Measurements from ENCODE around the gene OGDH. TPM values are rescaled to one million over a fixed set of nuclear protein-coding genes. Genes with fewer than 3 reads are reported as not detected.
A peak's percentile ranks its signal among the peaks of the same experiment; 100 is the strongest.

OGDH gene
- total and polyA plus RNA-seq, 10 of the 15 experiments (the other 5 are each of a cell fraction or from before 2014, with no cell fraction given): 4.1 to 103 (median 48.4) TPM

DNA sequence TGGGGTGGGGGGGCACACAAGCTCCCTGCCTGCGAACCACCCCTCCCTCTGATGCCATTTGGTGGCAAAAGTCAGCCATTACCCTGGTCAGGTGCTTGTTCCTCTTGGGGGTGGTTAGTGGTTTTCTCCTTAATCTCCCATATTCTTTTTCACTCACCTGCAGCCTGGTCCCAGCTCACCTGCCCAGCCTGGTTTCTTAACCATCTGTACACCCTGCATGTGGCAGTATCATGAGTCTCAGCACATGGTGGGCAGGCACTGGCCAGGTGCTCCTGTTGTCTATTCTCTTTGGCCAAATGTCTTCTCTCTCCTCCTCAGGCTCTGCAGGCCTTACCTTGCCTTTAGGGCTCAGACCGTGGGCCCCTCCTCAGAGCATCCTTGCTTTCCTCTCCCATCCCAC lies 30.5 kb downstream of the OGDH start:
- WGBS (ENCODE audit: insufficient coverage, insufficient replicate concordance, low lambda C conversion rate, missing lambda C conversion rate): 100% methylated on average over 2 of the region's 2 CpGs
- TF ChIP-seq EGR1 (IDR thresholded peaks at IDR 0.05; ENCODE audit: borderline replicate concordance in 1 of 2, low read depth in 2 of 2, low read length in 2 of 2) (no peak), MYB (IDR thresholded peaks at IDR 0.05; ENCODE audit: borderline replicate concordance, low read depth, low read length) (no peak), TARDBP (IDR thresholded peaks at IDR 0.05; ENCODE audit: borderline replicate concordance) (no peak), EED (IDR thresholded peaks at IDR 0.05; ENCODE audit: low read depth) (no peak), FOXM1 (IDR thresholded peaks at IDR 0.05; ENCODE audit: low read depth, low read length) (no peak), SP1 (IDR thresholded peaks at IDR 0.05; ENCODE audit: low read depth, low read length) (no peak), CREB1 (IDR thresholded peaks at IDR 0.05; ENCODE audit: low read depth) (no peak), SIX5 (IDR thresholded peaks at IDR 0.05; ENCODE audit: low read depth, low read length, severe bottlenecking) (no peak), ASH2L (IDR thresholded peaks at IDR 0.05; ENCODE audit: borderline replicate concordance, low read depth) (no peak), FOS (IDR thresholded peaks at IDR 0.05; ENCODE audit: borderline replicate concordance, extremely low read depth, insufficient read length) (no peak)
- TF ChIP-seq, protein P1, sequence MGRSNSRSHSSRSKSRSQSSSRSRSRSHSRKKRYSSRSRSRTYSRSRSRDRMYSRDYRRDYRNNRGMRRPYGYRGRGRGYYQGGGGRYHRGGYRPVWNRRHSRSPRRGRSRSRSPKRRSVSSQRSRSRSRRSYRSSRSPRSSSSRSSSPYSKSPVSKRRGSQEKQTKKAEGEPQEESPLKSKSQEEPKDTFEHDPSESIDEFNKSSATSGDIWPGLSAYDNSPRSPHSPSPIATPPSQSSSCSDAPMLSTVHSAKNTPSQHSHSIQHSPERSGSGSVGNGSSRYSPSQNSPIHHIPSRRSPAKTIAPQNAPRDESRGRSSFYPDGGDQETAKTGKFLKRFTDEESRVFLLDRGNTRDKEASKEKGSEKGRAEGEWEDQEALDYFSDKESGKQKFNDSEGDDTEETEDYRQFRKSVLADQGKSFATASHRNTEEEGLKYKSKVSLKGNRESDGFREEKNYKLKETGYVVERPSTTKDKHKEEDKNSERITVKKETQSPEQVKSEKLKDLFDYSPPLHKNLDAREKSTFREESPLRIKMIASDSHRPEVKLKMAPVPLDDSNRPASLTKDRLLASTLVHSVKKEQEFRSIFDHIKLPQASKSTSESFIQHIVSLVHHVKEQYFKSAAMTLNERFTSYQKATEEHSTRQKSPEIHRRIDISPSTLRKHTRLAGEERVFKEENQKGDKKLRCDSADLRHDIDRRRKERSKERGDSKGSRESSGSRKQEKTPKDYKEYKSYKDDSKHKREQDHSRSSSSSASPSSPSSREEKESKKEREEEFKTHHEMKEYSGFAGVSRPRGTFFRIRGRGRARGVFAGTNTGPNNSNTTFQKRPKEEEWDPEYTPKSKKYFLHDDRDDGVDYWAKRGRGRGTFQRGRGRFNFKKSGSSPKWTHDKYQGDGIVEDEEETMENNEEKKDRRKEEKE (IDR thresholded peaks at IDR 0.05): no peak
- TF ChIP-seq, protein P2, sequence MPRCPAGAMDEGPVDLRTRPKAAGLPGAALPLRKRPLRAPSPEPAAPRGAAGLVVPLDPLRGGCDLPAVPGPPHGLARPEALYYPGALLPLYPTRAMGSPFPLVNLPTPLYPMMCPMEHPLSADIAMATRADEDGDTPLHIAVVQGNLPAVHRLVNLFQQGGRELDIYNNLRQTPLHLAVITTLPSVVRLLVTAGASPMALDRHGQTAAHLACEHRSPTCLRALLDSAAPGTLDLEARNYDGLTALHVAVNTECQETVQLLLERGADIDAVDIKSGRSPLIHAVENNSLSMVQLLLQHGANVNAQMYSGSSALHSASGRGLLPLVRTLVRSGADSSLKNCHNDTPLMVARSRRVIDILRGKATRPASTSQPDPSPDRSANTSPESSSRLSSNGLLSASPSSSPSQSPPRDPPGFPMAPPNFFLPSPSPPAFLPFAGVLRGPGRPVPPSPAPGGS (IDR thresholded peaks at IDR 0.05; ENCODE audit: borderline replicate concordance, insufficient read depth, low read depth, low read length, poor library complexity, severe bottlenecking): no peak
- TF ChIP-seq, protein P3, sequence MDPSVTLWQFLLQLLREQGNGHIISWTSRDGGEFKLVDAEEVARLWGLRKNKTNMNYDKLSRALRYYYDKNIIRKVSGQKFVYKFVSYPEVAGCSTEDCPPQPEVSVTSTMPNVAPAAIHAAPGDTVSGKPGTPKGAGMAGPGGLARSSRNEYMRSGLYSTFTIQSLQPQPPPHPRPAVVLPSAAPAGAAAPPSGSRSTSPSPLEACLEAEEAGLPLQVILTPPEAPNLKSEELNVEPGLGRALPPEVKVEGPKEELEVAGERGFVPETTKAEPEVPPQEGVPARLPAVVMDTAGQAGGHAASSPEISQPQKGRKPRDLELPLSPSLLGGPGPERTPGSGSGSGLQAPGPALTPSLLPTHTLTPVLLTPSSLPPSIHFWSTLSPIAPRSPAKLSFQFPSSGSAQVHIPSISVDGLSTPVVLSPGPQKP (IDR thresholded peaks at IDR 0.05; ENCODE audit: low read depth, low read length): no peak
- TF ChIP-seq, protein P4, sequence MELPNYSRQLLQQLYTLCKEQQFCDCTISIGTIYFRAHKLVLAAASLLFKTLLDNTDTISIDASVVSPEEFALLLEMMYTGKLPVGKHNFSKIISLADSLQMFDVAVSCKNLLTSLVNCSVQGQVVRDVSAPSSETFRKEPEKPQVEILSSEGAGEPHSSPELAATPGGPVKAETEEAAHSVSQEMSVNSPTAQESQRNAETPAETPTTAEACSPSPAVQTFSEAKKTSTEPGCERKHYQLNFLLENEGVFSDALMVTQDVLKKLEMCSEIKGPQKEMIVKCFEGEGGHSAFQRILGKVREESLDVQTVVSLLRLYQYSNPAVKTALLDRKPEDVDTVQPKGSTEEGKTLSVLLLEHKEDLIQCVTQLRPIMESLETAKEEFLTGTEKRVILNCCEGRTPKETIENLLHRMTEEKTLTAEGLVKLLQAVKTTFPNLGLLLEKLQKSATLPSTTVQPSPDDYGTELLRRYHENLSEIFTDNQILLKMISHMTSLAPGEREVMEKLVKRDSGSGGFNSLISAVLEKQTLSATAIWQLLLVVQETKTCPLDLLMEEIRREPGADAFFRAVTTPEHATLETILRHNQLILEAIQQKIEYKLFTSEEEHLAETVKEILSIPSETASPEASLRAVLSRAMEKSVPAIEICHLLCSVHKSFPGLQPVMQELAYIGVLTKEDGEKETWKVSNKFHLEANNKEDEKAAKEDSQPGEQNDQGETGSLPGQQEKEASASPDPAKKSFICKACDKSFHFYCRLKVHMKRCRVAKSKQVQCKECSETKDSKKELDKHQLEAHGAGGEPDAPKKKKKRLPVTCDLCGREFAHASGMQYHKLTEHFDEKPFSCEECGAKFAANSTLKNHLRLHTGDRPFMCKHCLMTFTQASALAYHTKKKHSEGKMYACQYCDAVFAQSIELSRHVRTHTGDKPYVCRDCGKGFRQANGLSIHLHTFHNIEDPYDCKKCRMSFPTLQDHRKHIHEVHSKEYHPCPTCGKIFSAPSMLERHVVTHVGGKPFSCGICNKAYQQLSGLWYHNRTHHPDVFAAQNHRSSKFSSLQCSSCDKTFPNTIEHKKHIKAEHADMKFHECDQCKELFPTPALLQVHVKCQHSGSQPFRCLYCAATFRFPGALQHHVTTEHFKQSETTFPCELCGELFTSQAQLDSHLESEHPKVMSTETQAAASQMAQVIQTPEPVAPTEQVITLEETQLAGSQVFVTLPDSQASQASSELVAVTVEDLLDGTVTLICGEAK (IDR thresholded peaks at IDR 0.05; ENCODE audit: borderline replicate concordance): no peak
- no peak overlapping the region for H3K4me3 ChIP-seq
- peaks cover 26% of the 10 kb centered on the region for H3K79me2 ChIP-seq (ENCODE audit: control insufficient read depth, insufficient read depth, low read length)
- RAD21 ChIA-PET (ENCODE audit: unreplicated experiment): interaction anchor here (0.7 to 13.2 kb wide), 6 partner anchors 11 to 162 kb away, joined by 3 to 130 read pairs (median 8); partner anchors contain the start of genes OGDH and ZMIZ2
- no peaks in the 10 kb centered on the region for H3K9me3 ChIP-seq (replicated peaks; ENCODE audit: control insufficient read depth, insufficient read depth, low read length)
- BruUV-seq (replicated peaks): no TSS peak
- H3K9ac ChIP-seq (ENCODE audit: control insufficient read depth, insufficient read depth, low read length): no peak overlapping the region
- in situ Hi-C loops (cut with MboI): no loop called here
- no peak overlapping the region for H2AFZ ChIP-seq (ENCODE audit: control insufficient read depth, low read depth, low read length)
- peaks cover 75% of the 10 kb centered on the region for H3K4me1 ChIP-seq (ENCODE audit: control insufficient read depth, insufficient read depth, low read length)
- DNase-seq (ENCODE audit: low read depth, low spot score) (no peak), ATAC-seq (no peak), FAIRE-seq (no peak)
- H4K20me1 ChIP-seq (ENCODE audit: control insufficient read depth, insufficient read depth): no peaks in the 10 kb centered on the region
- no peaks in the 10 kb centered on the region for H3K27me3 ChIP-seq (replicated peaks in 1 of 2; ENCODE audit: control insufficient read depth in 2 of 2, insufficient read depth in 2 of 2, low read length in 1 of 2)
- H3K36me3 ChIP-seq (ENCODE audit: control insufficient read depth in 2 of 2, insufficient read depth in 2 of 2, low read length in 1 of 2): peaks cover 0 to 2% of the 10 kb centered on the region in 2 experiments; a peak in 2 of 4 replicates
- SMC1A ChIA-PET (ENCODE audit: uncharacterized antibody, unreplicated experiment): interaction anchor here (1.0 to 10.4 kb wide), 10 partner anchors 8 to 210 kb away, joined by 3 to 106 read pairs (median 6); partner anchors contain the start of gene OGDH
- intact Hi-C loops (cut with micrococcal nuclease; ENCODE audit: unreplicated experiment): loop anchor here (10.0 kb wide), 1 partner anchor 388 kb away; no protein-coding TSS in a partner anchor
- POLR2A ChIA-PET: interaction anchor here (0.6 to 9.3 kb wide), 12 partner anchors 12 to 223 kb away, joined by 3 to 95 read pairs (median 12); partner anchors contain the start of genes OGDH, TMED4 and ZMIZ2
- H3K27ac ChIP-seq (ENCODE audit: control insufficient read depth, insufficient read depth): peak overlapping the region; percentile 98
- no peak overlapping the region for H3K4me2 ChIP-seq (ENCODE audit: control insufficient read depth, insufficient read depth)
- CTCF ChIA-PET: interaction anchor here (0.6 to 3.4 kb wide), 9 partner anchors 8 to 286 kb away, joined by 3 to 18 read pairs (median 3); partner anchors contain the start of gene H2AZ2
